Gastroesophageal sphincter (tissue), 4 donors: Measurements from ENCODE around the gene FCN3. TPM values are rescaled to one million over a fixed set of nuclear protein-coding genes. Genes with fewer than 3 reads are reported as not detected.

ENCODE experiments used
- ATAC-seq: fragments of 150-250 bp; one replicate; pipeline ENCODE4 v1.9.1; 2016; ENCODE audit warnings: mild to moderate bottlenecking, moderate library complexity
- H3K27ac ChIP-seq, 4 donors: fragments of 200-600 bp; sonication (generic) in 3 of 4; 1 replicate in 3 of 4; 2 replicates in 1 of 4; pipeline ENCODE4 v1.5.1; 2016 to 2019
- H3K27me3 ChIP-seq: fragments of 200-600 bp; sonication (generic); one replicate; pipeline ENCODE4 v1.5.1; 2019
- H3K36me3 ChIP-seq, 2 donors: fragments of 200-600 bp; sonication (generic); one replicate each; pipeline ENCODE4 v1.5.1; 2019; ENCODE audit warnings: control low read depth in 1 of 2
- H3K4me1 ChIP-seq, 3 donors: fragments of 200-600 bp; sonication (generic); 1 replicate in 2 of 3; 2 replicates in 1 of 3; pipeline ENCODE4 v1.5.1; 2016 to 2019; ENCODE audit warnings: control low read depth in 2 of 3
- H3K4me3 ChIP-seq, 2 donors: fragments of 200-600 bp; sonication (generic); one replicate each; pipeline ENCODE4 v1.5.1; 2019; ENCODE audit warnings: mild to moderate bottlenecking in 1 of 2, moderate library complexity in 1 of 2
- H3K9me3 ChIP-seq, 3 donors: fragments of 200-600 bp; sonication (generic); one replicate each; pipeline ENCODE4 v1.5.1; 2017 to 2019; ENCODE audit warnings: control low read depth in 2 of 3
- CTCF ChIP-seq, 4 experiments: fragments of 200-600 bp in 2 of 4; fragments of 450-650 bp in 2 of 4; sonication (generic) in 1 of 4; IDR thresholded peaks; one replicate each; pipeline ENCODE4 v1.5.1; 2017 to 2019; ENCODE audit warnings: antibody characterized with exemption in 4 of 4, mild to moderate bottlenecking in 2 of 4, moderate library complexity in 2 of 4
- EP300 ChIP-seq: sonication (generic); formaldehyde crosslinking; IDR thresholded peaks from one replicate; pipeline ENCODE4 v1.6.1; 2017; ENCODE audit warnings: antibody characterized with exemption, mild to moderate bottlenecking
- POLR2A ChIP-seq, 2 donors: fragments of 450-650 bp; IDR thresholded peaks; one replicate each; pipeline ENCODE4 v1.6.1; 2017; ENCODE audit warnings: antibody characterized with exemption in 2 of 2, mild to moderate bottlenecking in 2 of 2, moderate library complexity in 1 of 2
- POLR2AphosphoS5 ChIP-seq: sonication (generic); formaldehyde crosslinking; IDR thresholded peaks from one replicate; pipeline ENCODE4 v1.6.1; 2017; ENCODE audit warnings: antibody characterized with exemption
- WGBS, 2 donors: methylation state at CpG; one replicate each; pipeline ENCODE4 v1.1.5; 2018; ENCODE audit warnings: low coverage in 1 of 2; 5-methylcytosine and 5-hydroxymethylcytosine counted together
- total RNA-seq, 4 donors: library from RNA; depleted of rRNA; stranded (reverse); fragments of >200 nt; gene quantifications; one replicate each; pipeline ENCODE4 v1.1.0, GENCODE V29; 2016

The FCN3 gene
- total RNA-seq, 4 donors from 2014 or later: 4.6 to 11.5 (median 6.3) TPM

GRCh38 chr1:27394925-27395324 lies 20.3 kb upstream of the FCN3 start:
- Histone ChIP-seq H3K27ac (no peak overlapping the region), H3K9me3 (no peaks in the 10 kb centered on the region), H3K4me3 (no peak overlapping the region), H3K4me1 (peaks cover 0 to 65% (median 15%) of the 10 kb centered on the region in 3 donors), H3K36me3 (no peaks in the 10 kb centered on the region), H3K27me3 (no peaks in the 10 kb centered on the region)
- ATAC-seq: no peak
- TF ChIP-seq POLR2AphosphoS5 (no peak), POLR2A (IDR thresholded peaks at IDR 0.05) (no peak)
- 75% methylated on average over 1 of the region's 1 CpG; no CpG with 5 or more reads in 1 of the 2 donors for WGBS, 2 donors

- ATAC-seq: no peak
Measured at GRCh38 chr1:27394282-27394658, 19.6 kb upstream of the FCN3 start.

DNA sequence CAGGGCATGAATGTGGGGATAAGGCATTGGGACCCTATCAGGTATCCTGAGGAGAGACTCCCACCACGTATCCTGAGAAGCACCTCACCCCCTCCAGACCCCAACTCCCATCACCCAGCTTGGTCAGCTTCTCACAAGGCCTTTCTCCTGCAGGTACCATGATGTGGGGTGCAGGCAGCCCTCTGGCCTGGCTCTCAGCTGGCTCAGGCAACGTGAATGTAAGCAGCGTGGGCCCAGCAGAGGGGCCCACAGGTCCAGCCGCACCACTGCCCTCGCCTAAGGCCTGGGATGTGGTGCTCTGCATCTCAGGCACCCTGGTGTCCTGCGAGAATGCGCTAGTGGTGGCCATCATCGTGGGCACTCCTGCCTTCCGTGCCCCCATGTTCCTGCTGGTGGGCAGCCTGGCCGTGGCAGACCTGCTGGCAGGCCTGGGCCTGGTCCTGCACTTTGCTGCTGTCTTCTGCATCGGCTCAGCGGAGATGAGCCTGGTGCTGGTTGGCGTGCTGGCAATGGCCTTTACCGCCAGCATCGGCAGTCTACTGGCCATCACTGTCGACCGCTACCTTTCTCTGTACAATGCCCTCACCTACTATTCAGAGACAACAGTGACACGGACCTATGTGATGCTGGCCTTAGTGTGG lies 19.1 kb upstream of the FCN3 start:
- Histone ChIP-seq H3K36me3 (no peaks in the 10 kb centered on the region), H3K27me3 (no peaks in the 10 kb centered on the region), H3K4me3 (no peak overlapping the region), H3K9me3 (no peaks in the 10 kb centered on the region), H3K27ac (peak overlapping the region in 1 of 4 donors; percentile 81), H3K4me1 (peaks cover 0 to 54% (median 15%) of the 10 kb centered on the region in 3 donors)
- 90% methylated on average over 5 of the region's 18 CpGs; no CpG with 5 or more reads in 1 of the 2 donors for WGBS, 2 donors
- no peak for ATAC-seq
- no peak for TF ChIP-seq CTCF (IDR thresholded peaks at IDR 0.05)
- TF ChIP-seq EP300: no peak
- no peak for TF ChIP-seq POLR2AphosphoS5
- TF ChIP-seq POLR2A (IDR thresholded peaks at IDR 0.05): no peak

More at GRCh38 chr1:27394282-27394658, 19.6 kb upstream of the FCN3 start:
- WGBS, 2 donors: 92 to 98% methylated on average over 6 to 8 of the region's 9 CpGs
- Histone ChIP-seq H3K27ac (no peak overlapping the region), H3K27me3 (no peaks in the 10 kb centered on the region), H3K36me3 (no peaks in the 10 kb centered on the region), H3K4me1 (peaks cover 0 to 58% (median 15%) of the 10 kb centered on the region in 3 donors), H3K9me3 (no peaks in the 10 kb centered on the region), H3K4me3 (no peak overlapping the region)
- TF ChIP-seq POLR2A (IDR thresholded peaks at IDR 0.05) (no peak), POLR2AphosphoS5 (no peak), EP300 (no peak), CTCF (IDR thresholded peaks at IDR 0.05) (no peak)

DNA sequence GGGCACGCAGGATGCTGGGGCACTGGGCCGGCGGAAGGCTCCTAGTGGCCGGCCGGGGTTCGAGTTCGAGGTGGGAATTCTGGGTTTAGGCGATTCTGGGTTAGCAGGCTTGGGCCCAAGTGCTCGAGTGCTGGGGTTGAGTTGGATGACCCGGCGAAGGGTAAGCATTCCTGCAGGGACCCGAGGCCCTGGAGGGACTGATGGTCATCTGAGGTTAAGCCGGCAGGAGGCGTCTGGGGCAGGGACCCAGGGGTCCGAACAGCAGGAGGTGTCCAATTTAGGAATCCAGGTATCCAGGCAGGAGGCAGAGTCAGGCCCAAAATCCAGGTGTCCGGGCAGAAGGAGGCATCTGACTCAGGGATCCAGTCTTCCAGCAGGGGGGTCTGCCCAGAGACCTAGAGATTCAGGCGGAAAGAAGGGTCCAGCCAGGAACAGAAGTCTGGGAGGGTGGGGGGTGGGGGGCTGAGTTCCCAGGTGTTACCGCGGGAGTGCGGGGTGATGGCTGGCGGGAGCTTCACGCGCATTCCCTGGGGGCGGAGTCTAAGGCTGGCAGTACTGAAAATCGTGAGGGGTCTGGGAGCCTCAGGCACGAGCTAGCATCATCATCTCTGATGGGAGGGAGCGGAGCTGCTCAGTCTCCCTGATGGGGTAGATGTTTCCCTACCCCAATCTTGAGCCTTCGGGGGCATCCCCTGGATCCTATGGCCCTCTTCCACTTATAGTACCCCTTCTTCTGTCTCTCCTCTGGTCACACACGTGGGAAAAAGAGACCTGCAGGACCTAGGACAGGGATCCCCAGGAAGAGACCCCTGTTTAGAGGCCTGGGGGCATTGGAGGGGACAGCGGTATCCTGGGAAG lies 18.4 kb upstream of the FCN3 start:
- peak in 1 of 4 experiments; percentile 10 for TF ChIP-seq CTCF (IDR thresholded peaks at IDR 0.05)
- no peak for TF ChIP-seq POLR2A (IDR thresholded peaks at IDR 0.05)
- Histone ChIP-seq H3K4me3 (peak overlapping the region; percentile 8 to 56), H3K36me3 (no peaks in the 10 kb centered on the region), H3K9me3 (no peaks in the 10 kb centered on the region), H3K27ac (peak overlapping the region in 3 of 4 donors; percentile 56 to 81 (median 63)), H3K27me3 (no peaks in the 10 kb centered on the region), H3K4me1 (peaks cover 0 to 55% (median 15%) of the 10 kb centered on the region in 3 donors)
- WGBS, 2 donors: 52 to 60% methylated on average over 12 to 14 of the region's 30 CpGs
- no peak for ATAC-seq

DNA sequence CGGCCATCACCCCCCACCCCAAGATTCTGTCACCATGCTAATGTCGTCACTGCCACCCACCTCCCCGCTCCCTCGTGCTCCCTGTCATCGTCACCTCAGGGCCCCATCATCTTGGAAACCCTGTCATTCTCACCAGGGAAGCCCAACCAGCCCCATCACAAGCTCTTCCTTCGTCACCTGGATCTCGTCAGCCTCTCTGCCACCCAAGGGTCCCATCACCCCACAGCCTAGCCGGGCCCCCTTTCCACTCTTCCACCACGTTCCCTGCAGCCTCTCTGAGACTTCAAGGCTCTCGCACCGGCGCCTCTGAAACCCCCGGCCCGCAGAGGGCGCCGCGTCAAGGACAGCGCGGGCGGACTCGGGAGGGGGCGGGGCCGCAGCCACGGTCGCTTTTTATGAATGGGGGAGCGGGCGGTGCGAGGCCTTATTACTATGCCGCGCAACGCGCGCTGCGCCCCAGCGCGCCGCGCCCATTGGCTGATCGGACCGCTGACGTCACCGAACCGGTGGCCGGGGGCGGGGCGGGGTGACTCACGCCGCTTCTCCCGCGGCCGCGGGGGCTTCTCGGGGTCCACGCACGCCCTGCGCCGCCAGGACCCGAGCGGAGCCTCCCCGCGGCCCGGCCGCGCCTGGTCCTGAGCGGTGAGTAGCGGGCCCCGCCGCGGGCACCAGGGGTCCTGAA lies 17.6 kb upstream of the FCN3 start, which contains the start of gene GPR3:
Gene GPR3, plus strand, starts transcription at position 527 of the 682 bp plus-strand sequence. CDS start 1,177 bp downstream, outside the sequence.
- Histone ChIP-seq H3K9me3 (no peaks in the 10 kb centered on the region), H3K4me1 (peaks cover 0 to 50% (median 15%) of the 10 kb centered on the region in 3 donors), H3K4me3 (peak within 1 kb of the TSS; percentile 8 to 56), H3K27me3 (no peaks in the 10 kb centered on the region), H3K36me3 (no peaks in the 10 kb centered on the region), H3K27ac (peak within 1 kb of the TSS in 3 of 4 donors; percentile 56 to 81 (median 63))
- TF ChIP-seq CTCF (IDR thresholded peaks at IDR 0.05) (peak; percentile 15 to 80 (median 60)), EP300 (no peak), POLR2AphosphoS5 (peak; percentile 35), POLR2A (IDR thresholded peaks at IDR 0.05) (no peak)
- 5% methylated on average over 9 of the region's 69 CpGs; no CpG with 5 or more reads in 1 of the 2 donors for WGBS, 2 donors
- ATAC-seq: peak; percentile 92
